ENCODE measurements around the gene SRSF4.
"Not testable (repeated sequence)": the region's sequence is repeated elsewhere in the genome, so short reads cannot be mapped to it uniquely, and the experiment has no call there.

Gene SRSF4

DNA sequence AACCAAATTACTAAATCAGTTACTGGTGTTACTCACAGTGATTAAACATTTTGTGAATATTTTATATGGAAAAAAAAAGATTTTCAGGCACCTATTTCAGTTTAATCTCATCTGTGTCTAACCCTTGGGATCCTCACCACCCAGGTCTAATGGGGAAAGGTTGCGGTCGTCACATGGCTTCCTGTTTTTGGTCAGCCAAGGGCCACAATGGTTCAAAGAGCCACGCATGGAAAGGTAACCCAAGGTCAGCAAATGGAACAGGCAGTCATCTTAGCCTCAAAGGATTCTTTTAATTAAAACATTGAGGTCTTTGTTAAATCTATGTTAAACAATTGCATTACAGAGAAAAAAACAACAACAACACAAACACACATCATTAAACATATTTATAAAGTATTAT is 21.9 kb downstream of the SRSF4 start:
- no peak overlapping the region for H3K27ac ChIP-seq
- no peak overlapping the region for H2AFZ ChIP-seq
- TF ChIP-seq, protein P1, sequence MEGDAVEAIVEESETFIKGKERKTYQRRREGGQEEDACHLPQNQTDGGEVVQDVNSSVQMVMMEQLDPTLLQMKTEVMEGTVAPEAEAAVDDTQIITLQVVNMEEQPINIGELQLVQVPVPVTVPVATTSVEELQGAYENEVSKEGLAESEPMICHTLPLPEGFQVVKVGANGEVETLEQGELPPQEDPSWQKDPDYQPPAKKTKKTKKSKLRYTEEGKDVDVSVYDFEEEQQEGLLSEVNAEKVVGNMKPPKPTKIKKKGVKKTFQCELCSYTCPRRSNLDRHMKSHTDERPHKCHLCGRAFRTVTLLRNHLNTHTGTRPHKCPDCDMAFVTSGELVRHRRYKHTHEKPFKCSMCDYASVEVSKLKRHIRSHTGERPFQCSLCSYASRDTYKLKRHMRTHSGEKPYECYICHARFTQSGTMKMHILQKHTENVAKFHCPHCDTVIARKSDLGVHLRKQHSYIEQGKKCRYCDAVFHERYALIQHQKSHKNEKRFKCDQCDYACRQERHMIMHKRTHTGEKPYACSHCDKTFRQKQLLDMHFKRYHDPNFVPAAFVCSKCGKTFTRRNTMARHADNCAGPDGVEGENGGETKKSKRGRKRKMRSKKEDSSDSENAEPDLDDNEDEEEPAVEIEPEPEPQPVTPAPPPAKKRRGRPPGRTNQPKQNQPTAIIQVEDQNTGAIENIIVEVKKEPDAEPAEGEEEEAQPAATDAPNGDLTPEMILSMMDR (IDR thresholded peaks at IDR 0.05), result no peak
- H3K36me3 ChIP-seq (ENCODE audit: control insufficient read depth, insufficient read depth, low read length), result no peaks in the 10 kb centered on the region
- no peak overlapping the region for H3K4me3 ChIP-seq (ENCODE audit: low read depth, low read length)
- H3K79me2 ChIP-seq, result peaks cover 3% of the 10 kb centered on the region
- H3K4me1 ChIP-seq, result peaks cover 22% of the 10 kb centered on the region
- no peak overlapping the region for H3K4me2 ChIP-seq (ENCODE audit: low read length)
- no peak overlapping the region for H3K9ac ChIP-seq
- no peaks in the 10 kb centered on the region for H3K9me3 ChIP-seq (ENCODE audit: control insufficient read depth, low read length)
- no peaks in the 10 kb centered on the region for H3K27me3 ChIP-seq (ENCODE audit: control insufficient read depth, insufficient read depth, low read length)

DNA sequence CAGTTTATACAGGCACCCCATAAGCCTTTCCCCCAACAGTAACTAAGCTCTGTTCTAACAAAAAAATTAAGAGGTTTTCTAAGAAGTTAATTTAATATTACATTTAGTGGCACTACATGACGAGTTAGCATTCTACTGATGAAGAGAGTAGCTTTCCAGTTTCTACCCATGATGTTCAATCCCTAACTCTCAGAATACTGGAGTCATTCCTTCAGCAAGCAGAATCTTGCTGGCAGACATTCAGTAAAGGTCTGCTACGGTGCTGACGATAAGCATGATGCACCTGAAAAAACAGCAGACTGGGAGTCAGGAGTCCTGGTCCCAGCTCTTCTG is 24.5 kb downstream of the SRSF4 start:
- Histone ChIP-seq H3K27me3 (ENCODE audit: control insufficient read depth, insufficient read depth, low read length) (no peaks in the 10 kb centered on the region), H3K4me2 (ENCODE audit: low read length) (peak overlapping the region; percentile 27), H3K9me3 (ENCODE audit: control insufficient read depth, low read length) (no peaks in the 10 kb centered on the region), H3K36me3 (ENCODE audit: control insufficient read depth, insufficient read depth, low read length) (no peaks in the 10 kb centered on the region), H3K4me1 (peaks cover 26% of the 10 kb centered on the region), H3K4me3 (ENCODE audit: low read depth, low read length) (peak overlapping the region; percentile 40), H2AFZ (no peak overlapping the region), H3K27ac (peak overlapping the region; percentile 83), H3K79me2 (peaks cover 4% of the 10 kb centered on the region), H3K9ac (no peak overlapping the region)
- TF ChIP-seq, protein P1 (IDR thresholded peaks at IDR 0.05), result no peak

DNA sequence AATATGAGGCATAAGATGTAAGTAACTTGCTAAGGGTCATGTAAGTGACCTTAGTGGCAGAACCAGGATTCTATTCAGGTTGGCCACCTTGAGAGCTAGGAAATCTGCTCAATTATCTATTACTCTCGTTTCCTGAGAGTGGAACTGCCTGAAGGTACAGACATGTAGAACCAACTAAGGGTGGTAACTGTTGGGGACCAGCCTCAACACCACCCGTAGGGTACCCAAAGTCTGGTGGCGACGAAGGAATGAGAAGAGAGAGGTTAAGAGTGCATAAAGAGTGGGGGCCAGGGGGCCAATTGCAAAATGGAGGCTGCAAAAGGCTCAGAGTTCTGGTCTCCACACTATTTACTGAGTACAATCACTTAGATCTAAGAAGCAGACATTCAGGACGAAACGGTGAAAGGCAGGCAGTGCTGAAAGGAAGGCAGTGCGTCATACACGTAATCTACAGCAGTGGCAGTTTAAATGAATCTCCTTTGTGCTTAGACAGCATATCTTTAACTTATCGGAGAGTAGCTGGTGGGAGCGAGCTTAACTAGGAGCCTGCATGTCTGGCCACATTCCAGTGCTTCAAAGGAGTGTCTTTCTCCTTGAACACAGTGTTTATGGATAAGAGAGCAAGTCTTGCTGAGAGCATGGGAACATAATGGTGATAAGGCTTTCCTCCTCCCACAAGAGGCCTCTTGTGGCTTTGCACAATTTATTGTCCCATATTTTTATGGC is 25.0 kb downstream of the SRSF4 start:
- Histone ChIP-seq H3K4me2 (ENCODE audit: low read length) (peak overlapping the region; percentile 48), H3K9ac (no peak overlapping the region), H3K4me3 (ENCODE audit: low read depth, low read length) (peak overlapping the region; percentile 40), H3K36me3 (ENCODE audit: control insufficient read depth, insufficient read depth, low read length) (no peaks in the 10 kb centered on the region), H3K27me3 (ENCODE audit: control insufficient read depth, insufficient read depth, low read length) (no peaks in the 10 kb centered on the region), H3K4me1 (peaks cover 26% of the 10 kb centered on the region), H3K27ac (peak overlapping the region; percentile 83), H3K9me3 (ENCODE audit: control insufficient read depth, low read length) (no peaks in the 10 kb centered on the region), H3K79me2 (peaks cover 4% of the 10 kb centered on the region), H2AFZ (no peak overlapping the region)
- TF ChIP-seq, protein P1 (IDR thresholded peaks at IDR 0.05), result no peak

DNA sequence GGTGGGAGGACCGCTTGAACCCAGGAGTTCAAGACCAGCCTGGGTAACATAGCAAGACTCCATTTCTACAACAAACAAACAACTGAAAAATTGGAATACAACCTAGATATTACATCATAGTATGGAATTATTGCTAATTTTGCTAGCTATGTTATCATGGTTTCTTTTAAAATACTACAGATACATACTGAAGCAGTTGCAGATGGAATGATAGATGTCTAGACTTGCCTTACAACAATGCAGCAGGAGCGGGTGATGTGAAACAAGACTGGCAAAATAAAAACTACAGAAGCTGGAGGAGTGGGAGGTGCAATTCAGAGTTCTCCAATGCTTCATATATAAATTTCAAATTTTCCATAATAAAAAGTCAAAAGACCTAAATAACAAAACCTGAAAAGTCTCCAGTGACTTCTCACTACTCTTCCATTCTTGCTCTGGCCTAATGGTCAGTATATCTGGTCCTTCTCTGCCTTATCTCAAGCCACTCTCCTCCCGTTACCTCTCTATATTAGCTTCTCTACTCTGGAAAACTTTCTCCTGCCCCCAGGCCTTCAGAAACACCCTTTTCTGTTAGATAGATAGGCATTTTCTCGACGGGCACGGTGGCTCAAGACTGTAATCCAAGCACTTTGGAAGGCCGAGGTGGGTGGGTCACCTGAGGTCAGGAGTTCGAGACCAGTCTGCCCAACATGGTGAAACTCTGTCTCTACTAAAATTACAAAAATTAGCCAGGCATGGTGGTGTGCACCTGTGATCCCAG is 29.5 kb downstream of the SRSF4 start:
- H2AFZ ChIP-seq, result no peak overlapping the region
- H3K4me2 ChIP-seq (ENCODE audit: low read length), result no peak overlapping the region
- H3K79me2 ChIP-seq, result peaks cover 6% of the 10 kb centered on the region
- no peaks in the 10 kb centered on the region for H3K36me3 ChIP-seq (ENCODE audit: control insufficient read depth, insufficient read depth, low read length)
- H3K27me3 ChIP-seq (ENCODE audit: control insufficient read depth, insufficient read depth, low read length), result no peaks in the 10 kb centered on the region
- H3K9ac ChIP-seq, result no peak overlapping the region
- peaks cover 18% of the 10 kb centered on the region for H3K4me1 ChIP-seq
- H3K4me3 ChIP-seq (ENCODE audit: low read depth, low read length), result no peak overlapping the region
- TF ChIP-seq, protein P1 (IDR thresholded peaks at IDR 0.05), result no peak
- H3K9me3 ChIP-seq (ENCODE audit: control insufficient read depth, low read length), result no peaks in the 10 kb centered on the region
- H3K27ac ChIP-seq, result no peak overlapping the region

DNA sequence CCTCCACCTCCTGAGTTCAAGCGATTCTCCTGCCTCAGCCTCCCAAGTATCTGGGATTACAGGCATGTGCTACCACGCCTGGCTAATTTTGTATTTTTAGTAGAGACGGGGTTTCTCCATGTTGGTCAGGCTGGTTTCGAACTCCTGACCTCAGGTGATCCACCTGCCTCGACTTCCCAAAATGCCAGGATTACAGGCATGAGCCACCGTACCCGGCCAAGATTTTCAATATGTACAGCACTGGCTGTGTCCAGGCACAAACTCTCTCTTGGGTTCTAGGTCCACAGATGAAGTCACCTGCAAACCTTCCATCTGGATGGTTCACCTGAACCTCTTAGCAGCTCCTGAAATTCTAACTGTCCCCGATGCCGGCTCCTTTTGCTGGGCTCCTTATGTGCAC is 31.4 kb downstream of the SRSF4 start:
- not testable (repeated sequence) for H3K4me3 ChIP-seq (ENCODE audit: low read depth, low read length); H3K27ac ChIP-seq; H3K4me2 ChIP-seq (ENCODE audit: low read length); H3K9me3 ChIP-seq (ENCODE audit: control insufficient read depth, low read length); H3K36me3 ChIP-seq (ENCODE audit: control insufficient read depth, insufficient read depth, low read length); H3K79me2 ChIP-seq; H3K9ac ChIP-seq; H3K27me3 ChIP-seq (ENCODE audit: control insufficient read depth, insufficient read depth, low read length); H2AFZ ChIP-seq
- H3K4me1 ChIP-seq, result peaks cover 16% of the 10 kb centered on the region

Data from parathyroid adenoma (tissue), 2 donors.